BE2C (cell line): ENCODE measurements around the gene RTP2.

Source experiments
- DNase-seq: peaks from one replicate; pipeline ENCODE4 v3.0.0-alpha.2; 2020
- H3K27me3 ChIP-seq: fragments of 250-450 bp; sonication (Bioruptor Pico); 2 replicates; pipeline ENCODE4 v1.5.1; 2020; ENCODE audit warnings: mild to moderate bottlenecking
- H3K36me3 ChIP-seq: fragments of 250-450 bp; sonication (Bioruptor Pico); 2 replicates; pipeline ENCODE4 v1.5.1; 2020; ENCODE audit warnings: mild to moderate bottlenecking
- H3K4me1 ChIP-seq: fragments of 250-450 bp; sonication (Bioruptor Pico); 2 replicates; pipeline ENCODE4 v1.5.1; 2020
- H3K4me3 ChIP-seq: 2 replicates; pipeline ENCODE4 v1.5.1; 2011; ENCODE audit warnings: low read depth, low read length
- H3K9me3 ChIP-seq: fragments of 250-450 bp; sonication (Bioruptor Pico); 2 replicates; pipeline ENCODE4 v1.5.1; 2020
- CTCF ChIP-seq: IDR thresholded peaks from 2 replicates; pipeline ENCODE4 v1.5.1; 2012; ENCODE audit warnings: mild to moderate bottlenecking, low read depth, low read length

Gene RTP2

GRCh38 chr3:187714404-187714979 lies 12.1 kb upstream of the RTP2 start:
- no peaks in the 10 kb centered on the region for H3K9me3 ChIP-seq
- no peaks in the 10 kb centered on the region for H3K27me3 ChIP-seq
- peak; percentile 68 for DNase-seq
- H3K4me1 ChIP-seq, result no peaks in the 10 kb centered on the region
- TF ChIP-seq CTCF, result peak; percentile 94
- no peak overlapping the region for H3K4me3 ChIP-seq
- no peaks in the 10 kb centered on the region for H3K36me3 ChIP-seq

GRCh38 chr3:187713504-187713903 lies 11.1 kb upstream of the RTP2 start:
- DNase-seq, result no peak
- H3K36me3 ChIP-seq, result no peaks in the 10 kb centered on the region
- H3K4me3 ChIP-seq, result no peak overlapping the region
- H3K27me3 ChIP-seq, result no peaks in the 10 kb centered on the region
- no peaks in the 10 kb centered on the region for H3K9me3 ChIP-seq
- no peaks in the 10 kb centered on the region for H3K4me1 ChIP-seq
- no peak for TF ChIP-seq CTCF

- peak; percentile 16 for DNase-seq
- Histone ChIP-seq H3K36me3 (no peaks in the 10 kb centered on the region), H3K4me3 (no peak overlapping the region), H3K4me1 (no peaks in the 10 kb centered on the region), H3K9me3 (no peaks in the 10 kb centered on the region), H3K27me3 (no peaks in the 10 kb centered on the region)
- peak; percentile 30; the same call in 1 of the 2 replicates for TF ChIP-seq CTCF
These were observed 6.8 kb upstream of the RTP2 start for GRCh38 chr3:187709155-187709554.

- no peak for TF ChIP-seq CTCF
- no peak for DNase-seq
These were observed 6.3 kb upstream of the RTP2 start for GRCh38 chr3:187708696-187709095.

GRCh38 chr3:187706971-187707370 lies 4.6 kb upstream of the RTP2 start:
- H3K27me3 ChIP-seq, result no peaks in the 10 kb centered on the region
- H3K9me3 ChIP-seq, result no peaks in the 10 kb centered on the region
- H3K4me1 ChIP-seq, result no peaks in the 10 kb centered on the region
- TF ChIP-seq CTCF, result no peak
- H3K4me3 ChIP-seq, result no peak overlapping the region
- peak; percentile 31 for DNase-seq
- H3K36me3 ChIP-seq, result no peaks in the 10 kb centered on the region

More at GRCh38 chr3:187708696-187709095, 6.3 kb upstream of the RTP2 start:
- H3K9me3 ChIP-seq, result no peaks in the 10 kb centered on the region
- no peaks in the 10 kb centered on the region for H3K27me3 ChIP-seq
- H3K4me3 ChIP-seq, result no peak overlapping the region
- no peaks in the 10 kb centered on the region for H3K36me3 ChIP-seq
- H3K4me1 ChIP-seq, result no peaks in the 10 kb centered on the region

DNA sequence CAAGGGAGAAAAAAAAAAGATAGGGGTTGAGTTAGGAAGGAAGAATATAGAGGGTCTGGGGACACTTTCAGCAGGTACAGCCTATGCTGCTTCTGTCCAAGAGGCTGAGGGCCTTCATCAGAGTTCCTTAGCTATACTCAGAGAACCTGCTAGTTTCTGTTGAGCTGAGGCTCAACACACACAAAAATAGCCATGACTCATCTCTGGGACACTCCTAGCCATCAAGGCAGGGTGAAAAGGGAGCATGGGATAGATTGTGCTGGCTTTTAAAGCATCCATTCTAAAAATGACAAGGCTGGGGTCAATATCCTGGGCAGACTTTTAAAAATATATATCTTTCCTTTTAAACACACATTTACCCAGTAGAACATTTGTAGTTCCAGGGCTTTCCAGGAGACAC lies 2.8 kb upstream of the RTP2 start:
- no peak overlapping the region for H3K4me3 ChIP-seq
- no peaks in the 10 kb centered on the region for H3K27me3 ChIP-seq
- TF ChIP-seq CTCF, result no peak
- H3K4me1 ChIP-seq, result no peaks in the 10 kb centered on the region
- DNase-seq, result no peak
- no peaks in the 10 kb centered on the region for H3K9me3 ChIP-seq
- H3K36me3 ChIP-seq, result no peaks in the 10 kb centered on the region
